Renal cortex interstitium (tissue), 11 donors: Measurements from ENCODE around the gene CPXM2. TPM values are rescaled to one million over a fixed set of nuclear protein-coding genes. Genes with fewer than 3 reads are reported as not detected.

ENCODE experiments used
- DNase-seq, 11 donors: peaks; one replicate each; pipeline ENCODE4 v3.0.0-alpha.2; 2013; ENCODE audit warnings: low read depth in 9 of 11, low spot score in 4 of 11; ENCODE audit errors: extremely low read depth in 1 of 11
- polyA plus RNA-seq, 3 donors: library from polyadenylated mRNA; unstranded; fragments of 120-200 nt; gene quantifications; one replicate each; pipeline ENCODE4 v1.2.1, GENCODE V29; 2013; ENCODE audit not compliant: insufficient read length in 3 of 3

CPXM2 gene
- polyA plus RNA-seq, 3 donors: 3.7 to 7.4 (median 5.6) TPM

- DNase-seq: no peak
Measured at GRCh38 chr10:123833170-123833850, 58.3 kb downstream of the CPXM2 start.

DNA sequence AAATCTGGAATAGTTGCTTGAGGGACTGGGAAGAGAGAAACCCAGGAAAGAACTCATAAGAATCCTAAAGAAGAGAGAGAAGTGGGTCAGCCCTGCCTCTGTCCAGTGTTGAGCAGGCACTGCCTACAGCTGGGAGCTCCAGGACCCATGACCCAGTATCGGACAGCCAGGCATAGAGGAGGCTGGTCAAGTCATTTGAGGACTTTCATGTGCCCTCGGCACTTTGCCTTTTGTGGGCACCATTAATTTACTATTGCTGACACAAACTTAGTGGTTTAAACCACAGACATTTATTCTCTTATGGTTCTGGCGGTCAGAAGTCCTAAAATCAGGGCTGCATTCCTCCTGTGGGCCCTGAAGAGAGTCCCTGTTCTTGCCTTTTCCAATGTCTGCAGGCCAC lies 60.3 kb downstream of the CPXM2 start:
- DNase-seq: no peak

GRCh38 chr10:123821136-123821535 lies 70.5 kb downstream of the CPXM2 start:
- DNase-seq: no peak

DNA sequence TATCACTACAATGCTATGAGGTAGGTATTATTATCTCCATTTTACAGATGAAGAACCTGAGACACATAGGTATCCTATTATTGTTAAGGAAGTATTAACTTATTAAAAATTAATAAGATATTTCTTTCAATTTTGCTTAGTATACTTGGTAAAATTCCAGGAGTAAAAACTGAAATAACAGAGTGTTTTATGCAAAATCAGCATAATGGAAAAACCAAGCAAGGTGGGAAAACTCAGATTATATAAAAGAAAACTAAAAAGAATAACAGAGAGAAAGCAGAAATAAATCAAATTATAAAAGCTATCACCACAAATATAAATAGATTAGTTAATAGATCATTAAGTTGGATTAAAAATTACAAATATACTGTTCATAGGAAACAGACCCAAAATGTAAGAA lies 82.0 kb downstream of the CPXM2 start:
- no peak for DNase-seq

- no peak for DNase-seq
Measured at GRCh38 chr10:123808906-123809305, 82.7 kb downstream of the CPXM2 start.

DNA sequence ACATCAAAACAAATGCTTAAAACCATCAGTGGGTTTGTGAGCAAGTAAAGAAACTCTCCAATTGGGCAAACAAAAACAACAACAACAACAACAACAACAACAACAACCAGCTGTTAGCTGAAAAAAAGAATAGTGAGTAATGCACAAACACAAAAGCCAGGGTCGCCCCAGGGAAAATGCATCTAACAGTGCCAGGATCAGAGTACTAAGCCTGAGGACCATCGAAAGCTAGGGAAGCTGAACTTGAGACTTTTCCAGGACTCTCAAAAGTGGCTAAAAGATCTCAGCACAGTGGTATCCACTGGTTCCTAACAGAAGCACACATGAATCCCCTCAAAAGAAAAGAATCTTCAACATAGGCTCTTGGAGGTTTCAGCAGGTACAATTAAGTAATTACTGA lies 83.3 kb downstream of the CPXM2 start:
- no peak for DNase-seq

DNA sequence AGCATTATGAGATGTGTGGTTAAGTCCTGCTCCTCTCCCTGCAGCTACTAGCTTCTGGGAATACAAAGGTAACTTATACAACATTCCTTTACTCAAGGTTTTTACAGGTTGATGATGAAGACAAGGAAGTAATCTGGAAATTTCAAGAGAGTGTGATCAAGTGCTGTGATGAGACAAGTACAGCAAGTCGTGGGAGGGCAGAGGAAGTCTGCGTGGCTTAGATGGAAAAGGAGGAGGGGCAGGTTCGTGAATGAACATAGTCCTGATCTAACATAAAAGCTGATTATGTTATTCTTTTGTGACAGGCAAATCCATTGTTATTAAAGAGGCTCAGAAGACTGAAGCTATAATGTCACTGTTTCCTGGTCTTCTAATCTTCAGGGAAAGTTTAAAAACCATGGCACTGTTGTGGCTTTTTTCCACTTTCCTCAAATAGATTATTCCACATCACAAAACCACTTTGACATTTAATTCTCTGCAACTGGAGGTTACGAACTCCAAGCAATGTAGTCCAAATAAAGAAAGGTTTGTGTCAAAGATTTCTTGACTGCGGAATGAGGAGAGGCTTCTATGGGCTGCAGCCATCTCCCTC lies 84.1 kb downstream of the CPXM2 start:
- DNase-seq: no peak

DNA sequence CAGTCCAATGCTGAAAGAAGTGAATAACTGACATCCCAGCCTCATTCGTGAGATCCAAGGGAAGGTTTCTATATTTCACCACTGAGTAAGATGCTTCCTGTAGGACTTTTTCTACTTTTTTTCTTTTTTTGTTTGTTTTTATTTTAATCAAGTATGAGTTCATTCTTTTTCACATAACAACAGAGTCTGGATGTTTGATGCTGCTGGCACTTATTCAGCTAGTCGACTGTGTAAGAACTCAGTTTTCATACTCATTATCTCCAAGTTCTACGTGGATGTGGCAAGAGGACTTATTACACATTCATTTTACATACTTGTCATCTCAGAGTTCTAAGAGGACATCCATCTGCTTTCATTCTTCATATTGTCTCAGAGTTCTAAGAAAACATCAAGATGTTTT lies 86.9 kb downstream of the CPXM2 start:
- DNase-seq: no peak

DNA sequence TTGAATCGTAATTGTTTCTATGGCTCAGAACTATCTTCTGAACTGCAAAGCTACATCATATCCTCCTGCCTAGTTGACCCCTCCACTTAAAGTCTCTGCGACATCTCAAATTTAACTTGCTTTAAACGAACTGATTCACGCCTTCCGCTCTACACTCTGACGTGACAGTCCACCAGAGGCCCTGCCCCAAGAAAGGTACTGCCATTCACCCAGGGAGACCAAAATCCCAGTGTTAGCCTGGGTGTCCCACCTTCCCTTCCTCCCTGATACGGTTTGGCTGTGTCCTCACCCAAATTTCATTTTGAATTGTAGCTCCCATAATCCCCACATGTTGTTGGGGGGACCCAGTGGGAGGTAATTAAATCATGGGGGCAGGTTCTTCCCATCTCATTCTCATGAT lies 90.8 kb downstream of the CPXM2 start:
- no peak for DNase-seq

DNA sequence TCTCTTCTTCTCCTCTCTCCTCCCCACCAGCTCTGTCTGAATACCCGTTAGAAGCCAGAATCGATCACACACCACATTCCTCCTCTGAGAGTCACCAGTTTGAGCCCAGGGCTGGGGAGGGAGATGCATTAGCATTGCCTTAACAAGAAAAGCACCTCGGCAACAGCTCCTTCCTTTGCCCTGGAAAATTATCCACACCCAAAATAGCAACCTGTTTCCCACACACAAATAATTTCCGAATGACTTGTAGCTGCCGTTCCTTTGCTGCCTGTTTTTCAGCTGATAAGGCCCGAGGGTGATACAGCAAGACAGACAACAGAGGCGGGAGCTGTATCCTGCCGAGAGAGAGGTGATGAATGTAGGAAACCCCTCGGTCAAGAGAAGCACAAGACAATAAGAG lies 91.3 kb downstream of the CPXM2 start:
- no peak for DNase-seq

DNA sequence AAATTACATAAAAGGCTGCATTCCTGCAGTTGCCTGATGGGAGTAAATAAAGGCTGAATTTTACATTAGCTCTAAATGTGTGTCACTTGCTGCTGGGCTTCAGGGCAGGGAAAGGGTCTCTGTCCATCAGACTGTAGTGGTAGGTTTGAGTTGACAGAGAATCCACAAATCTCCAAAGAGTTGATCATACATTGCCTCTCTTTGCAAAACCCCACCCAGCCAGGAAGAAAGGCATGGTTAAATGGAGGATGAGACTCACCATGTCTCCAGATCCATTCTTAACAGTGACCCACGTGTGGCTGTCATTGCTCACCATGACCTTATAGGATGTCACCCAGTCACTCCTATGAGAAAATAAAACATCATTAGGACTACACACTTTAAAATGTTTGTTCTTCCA lies 92.8 kb downstream of the CPXM2 start:
- no peak for DNase-seq

DNA sequence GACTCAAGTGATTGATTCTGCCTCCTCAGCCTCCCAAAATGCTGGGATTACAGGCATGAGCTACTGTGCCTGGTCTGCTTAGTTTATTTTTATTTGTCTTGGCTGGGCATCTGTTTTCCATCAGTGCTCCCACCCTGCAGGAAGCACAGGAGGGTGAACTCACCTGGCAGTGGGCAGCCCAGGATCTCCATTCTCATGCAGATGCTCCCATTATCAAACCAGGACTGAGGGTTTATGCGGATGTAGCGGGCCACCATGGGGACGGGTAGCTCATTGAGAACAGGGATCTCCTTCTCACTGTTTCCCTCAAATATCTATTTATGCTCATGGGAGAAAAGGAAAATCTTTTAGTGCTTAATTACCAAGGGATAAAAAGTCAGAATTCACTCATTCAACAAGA lies 93.8 kb downstream of the CPXM2 start:
- no peak for DNase-seq

DNA sequence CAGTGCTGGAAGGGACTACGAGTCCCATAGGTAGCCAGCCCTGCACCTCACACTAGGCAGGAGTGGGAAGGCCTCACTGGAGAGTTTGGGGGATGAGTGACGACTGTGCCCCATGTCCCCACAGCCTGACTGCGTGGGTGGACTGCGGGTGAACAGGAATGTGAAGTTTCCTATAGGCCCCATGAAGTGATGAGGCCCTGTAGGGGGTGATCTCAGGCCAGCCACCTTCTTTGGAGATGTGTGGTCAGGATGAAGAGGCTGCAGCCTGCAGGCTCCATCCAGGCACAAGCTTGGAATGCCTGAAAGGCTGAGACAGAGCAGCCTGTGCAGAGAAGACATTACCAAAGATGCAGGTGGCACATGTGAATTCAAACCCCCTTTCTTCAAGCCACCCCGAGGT lies 94.9 kb downstream of the CPXM2 start:
- no peak for DNase-seq

DNA sequence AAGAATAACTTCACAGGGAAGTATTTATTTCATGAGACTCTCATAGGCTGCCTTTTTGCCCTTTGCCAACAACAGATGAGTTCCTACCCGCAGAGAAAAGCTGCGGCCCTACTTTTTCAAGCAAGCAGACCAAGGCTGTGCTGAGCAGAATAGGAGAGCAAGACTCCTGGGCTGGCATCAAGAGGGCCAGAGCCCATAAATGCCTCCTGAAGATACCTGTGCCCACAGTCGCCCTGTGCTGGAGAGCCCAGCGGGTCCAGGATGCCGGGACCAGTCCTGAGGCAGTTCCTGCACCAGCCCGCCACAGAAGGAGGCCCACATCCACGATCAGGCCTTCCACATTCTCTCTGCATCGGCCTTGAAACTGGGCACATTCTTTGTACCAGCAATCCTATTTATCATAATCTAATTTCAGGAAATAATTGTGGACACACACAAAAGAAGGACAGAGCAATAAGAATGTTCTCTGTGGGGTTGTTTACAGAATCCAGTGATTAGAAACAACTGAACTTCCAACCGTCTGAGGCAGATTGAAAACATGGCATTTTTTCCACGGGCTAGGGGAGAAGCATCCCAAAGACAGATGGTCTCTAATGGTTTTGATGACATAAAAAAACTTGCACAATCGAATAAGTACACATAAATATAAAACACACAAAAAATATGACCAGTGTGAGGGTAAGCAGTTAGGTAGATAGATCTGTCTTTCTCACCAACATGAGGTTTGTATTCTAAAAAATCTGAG lies 95.6 kb downstream of the CPXM2 start:
- DNase-seq: no peak

DNA sequence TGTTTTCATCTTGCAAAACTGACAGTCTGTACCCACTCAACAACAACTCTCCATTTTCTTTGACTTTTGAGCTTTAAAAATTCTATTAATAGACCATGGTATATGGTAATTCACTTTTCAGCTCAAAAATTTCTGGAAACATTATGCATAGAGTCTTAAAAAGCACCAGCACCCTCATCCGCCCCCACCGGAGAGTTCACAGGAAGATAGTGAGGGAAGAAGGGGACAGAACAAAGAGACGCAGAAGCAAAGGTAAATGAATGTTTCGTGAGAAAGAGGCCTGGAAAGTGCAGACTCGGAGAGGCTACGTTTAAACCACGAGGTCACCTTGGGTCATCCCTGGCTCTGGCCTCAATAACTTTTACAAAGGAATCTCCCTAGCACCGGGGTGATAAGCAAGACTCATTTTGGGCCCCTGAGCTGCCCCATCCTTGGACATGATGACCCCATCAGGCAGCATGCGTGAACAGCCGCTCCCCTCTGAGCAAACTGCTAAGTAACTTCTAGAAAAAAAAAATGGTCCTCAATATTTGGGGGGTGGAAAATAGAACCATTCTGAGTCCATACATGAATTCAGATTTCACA lies 96.3 kb downstream of the CPXM2 start:
- DNase-seq: no peak

DNA sequence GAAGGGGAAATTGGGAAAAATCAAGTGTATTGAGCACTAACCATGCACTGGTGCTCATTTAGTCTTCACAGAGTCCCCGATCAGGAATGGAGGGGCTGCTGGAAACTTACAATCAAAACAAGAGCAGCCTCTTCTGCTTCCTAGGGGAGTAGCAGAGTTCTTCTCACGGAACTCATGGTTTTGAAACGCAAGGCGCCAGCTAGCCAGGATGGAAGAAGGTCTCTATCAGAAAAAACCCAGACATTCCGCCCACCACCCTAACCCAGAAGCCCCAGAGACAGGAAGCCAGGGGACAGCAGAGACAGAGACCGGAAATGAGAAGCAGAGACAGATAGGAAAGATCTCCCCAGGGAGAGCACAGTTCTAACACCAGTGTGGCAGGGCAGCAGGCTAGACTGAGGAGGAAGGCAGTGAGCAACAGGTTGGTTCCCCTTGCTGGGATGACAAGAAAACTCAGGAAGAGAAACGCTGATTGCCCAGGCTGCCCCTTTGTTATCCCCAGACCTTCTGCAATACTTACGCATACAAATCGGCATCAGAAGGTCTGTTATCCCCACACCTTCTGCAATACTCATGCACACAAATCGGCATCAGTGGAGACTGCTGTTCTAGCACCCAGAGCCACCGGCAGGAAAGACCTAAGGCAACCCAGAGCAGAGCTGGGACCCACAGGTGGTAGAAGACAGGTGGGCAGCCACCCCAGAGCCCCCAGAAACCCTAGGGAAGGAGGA lies 99.2 kb downstream of the CPXM2 start:
- DNase-seq: no peak

DNA sequence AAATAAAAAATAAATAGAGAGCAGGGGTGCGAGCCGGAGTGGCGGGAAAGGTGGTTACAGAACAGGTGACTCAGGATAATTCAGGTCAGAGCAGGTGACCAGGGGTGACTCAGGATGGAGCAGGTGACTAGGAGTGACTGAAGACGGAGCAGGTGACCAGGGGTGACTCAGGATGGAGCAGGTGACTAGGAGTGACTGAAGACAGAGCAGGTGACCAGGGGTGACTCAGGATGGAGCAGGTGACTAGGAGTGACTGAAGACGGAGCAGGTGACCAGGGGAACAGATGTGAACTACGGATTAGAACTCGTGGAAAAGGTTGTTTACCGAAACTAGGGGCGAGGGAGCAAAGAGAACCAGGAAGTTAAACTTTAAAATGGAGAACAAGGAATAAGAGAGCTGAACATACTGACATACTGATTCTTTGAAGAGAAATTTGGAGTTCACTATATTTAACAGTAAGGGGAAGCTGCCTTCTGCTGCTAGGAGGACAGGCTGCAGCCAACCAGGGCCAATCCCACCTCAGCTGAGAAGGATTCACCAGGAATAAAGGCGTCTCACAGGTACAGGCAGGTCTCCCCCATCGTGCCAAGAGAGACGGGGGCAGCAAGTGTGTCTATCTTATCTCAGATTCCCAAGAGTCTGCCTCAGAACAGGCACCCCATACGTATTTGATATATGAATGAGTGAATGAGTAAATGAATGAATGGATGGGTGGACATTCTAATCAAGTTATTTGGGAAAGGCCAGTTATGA lies 101.3 kb downstream of the CPXM2 start:
- no peak for DNase-seq

GRCh38 chr10:123788981-123789380 lies 102.6 kb downstream of the CPXM2 start:
- DNase-seq: no peak

- no peak for DNase-seq
Measured at GRCh38 chr10:123787566-123787965, 104.0 kb downstream of the CPXM2 start.
